ENCODE results near the gene RIT2.

The RIT2 gene

GRCh38 chr18:42780171-42780570 is 335.3 kb downstream of the RIT2 start:
- Histone ChIP-seq H3K4me2 (ENCODE audit: low read length) (no peak overlapping the region), H3K4me3 (ENCODE audit: low read length) (no peak overlapping the region), H4K20me1 (ENCODE audit: insufficient read depth, low read length) (no peaks in the 10 kb centered on the region), H3K36me3 (replicated peaks; ENCODE audit: low read depth, low read length) (no peaks in the 10 kb centered on the region), H3K4me1 (ENCODE audit: low read length) (no peaks in the 10 kb centered on the region), H3K9ac (ENCODE audit: low read length) (no peak overlapping the region), H2AFZ (ENCODE audit: low read depth, low read length) (no peak overlapping the region), H3K27ac (ENCODE audit: low read length) (no peak overlapping the region), H3K27me3 (ENCODE audit: low read depth, low read length) (no peaks in the 10 kb centered on the region), H3K9me3 (ENCODE audit: insufficient read depth, low read length) (no peaks in the 10 kb centered on the region), H3K79me2 (ENCODE audit: low read length) (no peaks in the 10 kb centered on the region)
- no peak for TF ChIP-seq EZH2phosphoT487 (IDR thresholded peaks at IDR 0.05; ENCODE audit: low read depth)
- no peak for TF ChIP-seq CTCF (IDR thresholded peaks at IDR 0.05; ENCODE audit: low read depth, low read length)

GRCh38 chr18:42778445-42779042 is 336.9 kb downstream of the RIT2 start:
- H3K27ac ChIP-seq (ENCODE audit: low read length) = no peak overlapping the region
- H3K36me3 ChIP-seq (replicated peaks; ENCODE audit: low read depth, low read length) = no peaks in the 10 kb centered on the region
- no peaks in the 10 kb centered on the region for H4K20me1 ChIP-seq (ENCODE audit: insufficient read depth, low read length)
- H3K4me1 ChIP-seq (ENCODE audit: low read length) = no peaks in the 10 kb centered on the region
- no peaks in the 10 kb centered on the region for H3K27me3 ChIP-seq (ENCODE audit: low read depth, low read length)
- H3K9me3 ChIP-seq (ENCODE audit: insufficient read depth, low read length) = no peaks in the 10 kb centered on the region
- H3K4me3 ChIP-seq (ENCODE audit: low read length) = no peak overlapping the region
- H3K9ac ChIP-seq (ENCODE audit: low read length) = no peak overlapping the region
- no peak overlapping the region for H3K4me2 ChIP-seq (ENCODE audit: low read length)
- H3K79me2 ChIP-seq (ENCODE audit: low read length) = no peaks in the 10 kb centered on the region
- TF ChIP-seq EZH2phosphoT487 (IDR thresholded peaks at IDR 0.05; ENCODE audit: low read depth) (no peak), CTCF (IDR thresholded peaks at IDR 0.05; ENCODE audit: low read depth, low read length) (no peak)
- no peak overlapping the region for H2AFZ ChIP-seq (ENCODE audit: low read depth, low read length)

- Histone ChIP-seq H3K27me3 (ENCODE audit: low read depth, low read length) (no peaks in the 10 kb centered on the region), H3K4me3 (ENCODE audit: low read length) (no peak overlapping the region), H3K4me2 (ENCODE audit: low read length) (no peak overlapping the region), H3K9me3 (ENCODE audit: insufficient read depth, low read length) (no peaks in the 10 kb centered on the region), H4K20me1 (ENCODE audit: insufficient read depth, low read length) (no peaks in the 10 kb centered on the region), H3K27ac (ENCODE audit: low read length) (no peak overlapping the region), H3K36me3 (replicated peaks; ENCODE audit: low read depth, low read length) (no peaks in the 10 kb centered on the region), H3K9ac (ENCODE audit: low read length) (no peak overlapping the region), H3K79me2 (ENCODE audit: low read length) (no peaks in the 10 kb centered on the region), H3K4me1 (ENCODE audit: low read length) (no peaks in the 10 kb centered on the region), H2AFZ (ENCODE audit: low read depth, low read length) (no peak overlapping the region)
- TF ChIP-seq EZH2phosphoT487 (IDR thresholded peaks at IDR 0.05; ENCODE audit: low read depth) (no peak), CTCF (IDR thresholded peaks at IDR 0.05; ENCODE audit: low read depth, low read length) (no peak)
Measured at GRCh38 chr18:42778024-42778423, 337.5 kb downstream of the RIT2 start.

- no peak overlapping the region for H3K4me3 ChIP-seq (ENCODE audit: low read length)
- H3K4me2 ChIP-seq (ENCODE audit: low read length) = no peak overlapping the region
- H3K36me3 ChIP-seq (replicated peaks; ENCODE audit: low read depth, low read length) = no peaks in the 10 kb centered on the region
- H3K9ac ChIP-seq (ENCODE audit: low read length) = no peak overlapping the region
- H3K27ac ChIP-seq (ENCODE audit: low read length) = no peak overlapping the region
- H3K27me3 ChIP-seq (ENCODE audit: low read depth, low read length) = no peaks in the 10 kb centered on the region
- H3K9me3 ChIP-seq (ENCODE audit: insufficient read depth, low read length) = no peaks in the 10 kb centered on the region
- H2AFZ ChIP-seq (ENCODE audit: low read depth, low read length) = no peak overlapping the region
- H3K4me1 ChIP-seq (ENCODE audit: low read length) = no peaks in the 10 kb centered on the region
- H4K20me1 ChIP-seq (ENCODE audit: insufficient read depth, low read length) = no peaks in the 10 kb centered on the region
- no peaks in the 10 kb centered on the region for H3K79me2 ChIP-seq (ENCODE audit: low read length)
- TF ChIP-seq EZH2phosphoT487 (IDR thresholded peaks at IDR 0.05; ENCODE audit: low read depth) (no peak), CTCF (IDR thresholded peaks at IDR 0.05; ENCODE audit: low read depth, low read length) (no peak)
Measured at GRCh38 chr18:42773870-42774269, 341.6 kb downstream of the RIT2 start.

All from OCI-LY3 (cell line).